NOMO-1 (cell line): ENCODE measurements around the gene EML3.
A peak's percentile ranks its signal among the peaks of the same experiment; 100 is the strongest.
"Not testable (repeated sequence)": the region's sequence is repeated elsewhere in the genome, so short reads cannot be mapped to it uniquely, and the experiment has no call there.

Experiments used
- DNase-seq, 2 experiments: peaks; one replicate each; lab custom pipeline; 2025; ENCODE audit not compliant: unreplicated experiment in 2 of 2; lab: John Stamatoyannopoulos, UW

EML3 gene

GRCh38 chr11:62621027-62621566 lies 8.5 kb upstream of the EML3 start:
- no peak for DNase-seq

DNA sequence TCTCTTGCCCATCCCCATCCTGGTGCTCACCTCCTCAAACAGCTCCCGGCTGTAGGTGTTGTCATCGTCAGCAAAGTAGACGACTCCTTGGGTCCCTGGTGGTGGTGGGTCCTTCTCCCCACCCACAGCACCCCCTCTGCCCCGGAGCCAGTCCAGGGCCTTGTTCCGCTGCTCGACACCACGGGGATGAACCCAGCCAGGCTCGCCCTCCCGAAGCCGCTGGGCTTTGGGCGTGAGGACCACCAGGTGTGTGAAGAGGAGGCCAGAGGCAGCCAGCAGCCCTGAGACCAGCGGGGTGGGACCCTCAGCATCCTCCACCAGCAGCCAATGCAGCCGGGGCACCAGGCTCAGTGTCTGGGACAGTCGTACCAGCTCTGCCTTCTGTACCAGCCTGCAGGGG lies 4.4 kb upstream of the EML3 start:
- DNase-seq: not testable (repeated sequence)

GRCh38 chr11:62615521-62615920 lies 2.9 kb upstream of the EML3 start:
- DNase-seq: no peak

- no peak for DNase-seq
Observed at GRCh38 chr11:62614275-62614674, 1.7 kb upstream of the EML3 start.

- no peak for DNase-seq
Observed at GRCh38 chr11:62613291-62613778, 760 bp upstream of the EML3 start.

DNA sequence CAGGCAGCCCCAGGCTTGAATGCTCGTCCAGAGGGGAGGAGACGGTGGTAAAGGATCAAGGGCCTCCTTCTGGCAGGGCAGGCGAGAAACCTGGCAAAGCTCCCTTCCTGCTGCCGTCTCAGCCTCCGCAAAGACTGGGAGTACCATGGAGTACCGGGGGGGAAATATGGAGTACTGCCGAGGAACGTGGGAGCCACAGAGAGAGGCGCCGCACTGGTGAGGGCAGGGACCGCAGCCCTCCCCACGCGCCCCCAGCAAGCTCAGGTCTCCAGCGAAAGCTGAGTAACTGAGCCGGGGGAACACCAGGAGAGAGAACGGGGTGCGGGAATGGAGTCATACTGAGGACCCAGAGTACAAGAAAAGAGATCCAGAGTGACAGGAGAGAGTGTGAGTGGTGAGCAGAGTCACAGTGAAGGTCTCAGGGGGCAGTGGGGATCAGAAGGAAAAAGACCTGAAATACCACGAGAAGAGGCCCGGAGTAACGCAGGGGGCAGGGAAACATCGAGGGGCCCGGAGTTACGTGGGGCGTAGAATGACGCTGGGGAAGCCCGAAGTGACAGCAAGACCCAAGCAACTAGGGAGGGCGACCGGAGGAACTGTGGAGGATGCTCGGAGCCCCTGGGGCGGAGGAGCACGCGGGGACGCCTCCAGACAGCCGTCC lies 740 bp downstream of the EML3 start:
- peak; percentile 31 to 69 for DNase-seq

- no peak for DNase-seq
Observed at GRCh38 chr11:62610814-62611704, 1.5 kb downstream of the EML3 start.

- no peak for DNase-seq
Observed at GRCh38 chr11:62610403-62610802, 2.2 kb downstream of the EML3 start.

GRCh38 chr11:62608776-62609175 lies 3.8 kb downstream of the EML3 start:
- no peak for DNase-seq

DNA sequence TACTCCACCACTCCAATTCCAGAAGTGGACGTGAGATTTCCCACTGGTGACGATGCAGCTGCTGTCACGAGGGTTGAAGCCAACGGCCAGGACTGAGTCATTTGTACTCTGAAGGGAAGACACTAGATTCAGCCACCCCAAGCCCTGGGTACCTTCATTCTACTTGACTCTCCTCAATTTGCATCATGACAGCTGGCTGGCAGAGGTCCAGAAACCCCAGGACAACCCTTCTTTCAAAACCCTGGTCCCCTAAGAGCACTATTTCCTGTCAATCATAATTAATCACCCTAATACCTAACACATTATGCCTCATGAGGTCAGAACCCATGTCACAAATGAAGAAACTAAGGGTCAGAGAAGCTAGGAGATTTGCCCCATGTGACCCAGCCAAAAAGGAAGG lies 4.9 kb downstream of the EML3 start:
- DNase-seq: no peak

DNA sequence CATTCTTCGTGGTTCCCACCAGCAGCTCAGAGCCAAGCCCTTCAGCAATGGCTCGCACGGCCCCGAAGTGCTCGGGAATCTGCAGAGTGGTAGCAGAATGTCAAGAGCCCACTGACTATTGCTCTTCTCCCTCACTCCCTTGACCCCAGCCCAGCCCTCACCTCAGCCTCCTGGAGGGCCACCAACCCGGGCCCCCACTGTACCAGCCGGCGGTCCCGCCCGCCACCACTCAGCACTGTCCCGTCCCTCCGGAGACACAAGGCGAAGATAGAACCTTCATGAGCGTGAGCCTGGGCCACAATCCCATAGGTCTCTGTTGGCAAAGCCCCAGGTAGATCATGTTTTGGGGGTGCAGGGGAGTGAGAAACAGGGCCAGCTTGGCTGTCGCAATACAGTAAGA lies 6.7 kb downstream of the EML3 start:
- no peak for DNase-seq

DNA sequence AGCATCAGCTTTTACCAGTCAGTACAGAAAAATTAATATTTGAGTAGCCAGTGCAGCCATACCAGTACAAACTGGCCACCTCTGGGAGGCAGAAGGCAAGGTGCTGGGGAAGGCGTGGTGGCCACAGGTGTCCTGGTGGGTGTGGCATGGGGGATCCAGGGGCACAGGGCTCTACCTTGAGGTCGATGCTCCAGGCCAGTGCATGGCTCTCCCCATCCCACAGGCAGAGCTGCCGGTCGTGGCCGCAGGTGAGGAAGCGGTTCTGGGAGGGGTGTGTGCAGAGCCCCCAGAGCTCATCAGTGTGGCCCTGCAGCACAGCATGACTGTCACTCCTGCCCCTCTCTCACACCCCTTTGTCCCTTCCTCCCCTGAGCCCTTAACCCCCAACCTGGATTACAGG lies 7.1 kb downstream of the EML3 start:
- no peak for DNase-seq

GRCh38 chr11:62604460-62605120 lies 8.0 kb downstream of the EML3 start:
- DNase-seq: no peak

GRCh38 chr11:62603776-62604299 lies 8.7 kb downstream of the EML3 start:
- DNase-seq: no peak

DNA sequence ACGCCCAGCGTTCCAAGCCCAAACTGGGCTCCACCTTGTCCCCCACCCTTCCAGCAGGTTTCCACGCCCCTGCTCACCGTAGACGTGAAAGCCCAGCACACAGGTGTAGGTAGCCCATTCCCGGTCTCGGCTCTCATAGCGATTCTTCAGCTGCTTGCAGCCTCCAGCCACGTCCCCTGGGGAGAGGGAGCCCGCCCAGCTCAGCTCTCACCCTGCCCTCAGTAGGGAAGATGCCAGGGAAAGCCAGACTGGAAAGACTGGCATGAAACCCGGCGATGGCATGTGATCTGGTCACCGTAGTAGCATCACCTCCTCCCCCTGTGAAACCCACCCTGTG lies 9.5 kb downstream of the EML3 start:
- DNase-seq: no peak

DNA sequence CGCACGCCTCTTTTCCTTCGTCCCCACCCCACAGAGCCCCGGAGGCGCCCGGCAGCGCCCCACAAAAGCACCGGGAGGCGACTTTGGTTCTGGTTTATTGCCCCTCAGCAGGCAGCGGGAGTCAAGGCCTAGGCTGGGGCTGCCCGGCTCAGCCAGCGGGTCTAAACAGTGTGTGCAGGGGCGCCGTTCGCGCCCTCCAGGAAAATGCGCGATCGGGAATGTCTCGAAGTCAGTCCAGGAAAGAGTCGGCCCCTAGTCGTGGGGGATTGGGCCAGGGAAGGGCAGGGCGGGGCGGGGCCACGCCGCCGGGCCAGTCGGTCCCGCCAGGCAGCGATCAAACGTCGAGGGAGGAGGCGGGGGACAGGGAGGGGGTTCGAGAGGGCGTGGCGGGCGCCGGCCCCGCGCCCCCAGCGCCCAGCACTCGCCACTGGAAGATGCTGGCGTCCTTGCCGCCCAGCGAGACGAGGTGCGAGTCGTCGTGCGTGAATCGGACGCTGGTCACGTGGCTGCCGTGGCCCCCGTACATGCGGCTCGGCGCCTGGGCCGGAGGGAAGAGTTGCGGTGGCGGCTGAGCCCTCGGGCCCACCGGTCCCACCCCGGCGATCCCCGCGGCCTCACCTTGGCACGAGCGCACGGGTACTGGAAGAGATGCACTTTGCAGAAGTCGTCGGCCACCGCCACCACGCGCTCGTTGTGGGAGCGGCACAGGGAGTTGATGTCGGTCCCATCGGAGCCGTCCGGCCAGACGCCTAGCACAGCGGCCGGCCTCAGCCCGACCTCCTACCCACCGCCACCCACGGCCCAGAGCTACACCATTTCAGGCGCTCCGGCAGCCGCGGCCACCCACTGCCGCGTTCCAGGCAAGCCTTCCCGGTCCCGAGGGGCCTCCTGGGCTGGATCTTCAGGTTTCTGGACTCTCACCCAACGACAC lies 10.2 kb downstream of the EML3 start:
- peak; percentile 46 to 75 for DNase-seq

- DNase-seq: peak; percentile 98 to 99
Observed at GRCh38 chr11:62601372-62602140, 11.0 kb downstream of the EML3 start, which contains the start of gene MTA2. MTA2 (minus strand) TSS chr11:62601865; CDS start chr11:62601450, 415 bp downstream.

GRCh38 chr11:62601122-62601371 lies 11.5 kb downstream of the EML3 start:
- DNase-seq: no peak

- peak in 1 of 2 experiments; percentile 40 for DNase-seq
Observed at GRCh38 chr11:62600367-62601121, 12.0 kb downstream of the EML3 start.
